Epithelial cell of prostate (primary cell): ENCODE results near the gene TCERG1.
A peak's percentile ranks its signal among the peaks of the same experiment; 100 is the strongest.
"Not testable (repeated sequence)": the region's sequence is repeated elsewhere in the genome, so short reads cannot be mapped to it uniquely, and the experiment has no call there.

Experiments
- DNase-seq: peaks from one replicate; pipeline ENCODE4 v3.0.0-alpha.2; 2011; ENCODE audit warnings: low read depth, low spot score
- H3K27ac ChIP-seq: fragments of 450-650 bp; 2 replicates; pipeline ENCODE4 v1.5.1; 2017; ENCODE audit warnings: mild to moderate bottlenecking

The TCERG1 gene

GRCh38 chr5:146515473-146516150, 68.5 kb downstream of the TCERG1 start:
- no peak for DNase-seq
- H3K27ac ChIP-seq: no peak overlapping the region

- no peak within 1 kb of the TSS for H3K27ac ChIP-seq
- DNase-seq: no peak
Measured at GRCh38 chr5:146516151-146516475, 69.0 kb downstream of the TCERG1 start, which contains the start of gene GPR151. TSS of gene GPR151 (minus strand) at chr5:146516190. CDS start at chr5:146516113, 77 bp downstream.

GRCh38 chr5:146519554-146519953, 72.4 kb downstream of the TCERG1 start:
- no peak overlapping the region for H3K27ac ChIP-seq
- DNase-seq: no peak

GRCh38 chr5:146520731-146521130, 73.6 kb downstream of the TCERG1 start:
- DNase-seq: no peak
- H3K27ac ChIP-seq: no peak overlapping the region

DNA sequence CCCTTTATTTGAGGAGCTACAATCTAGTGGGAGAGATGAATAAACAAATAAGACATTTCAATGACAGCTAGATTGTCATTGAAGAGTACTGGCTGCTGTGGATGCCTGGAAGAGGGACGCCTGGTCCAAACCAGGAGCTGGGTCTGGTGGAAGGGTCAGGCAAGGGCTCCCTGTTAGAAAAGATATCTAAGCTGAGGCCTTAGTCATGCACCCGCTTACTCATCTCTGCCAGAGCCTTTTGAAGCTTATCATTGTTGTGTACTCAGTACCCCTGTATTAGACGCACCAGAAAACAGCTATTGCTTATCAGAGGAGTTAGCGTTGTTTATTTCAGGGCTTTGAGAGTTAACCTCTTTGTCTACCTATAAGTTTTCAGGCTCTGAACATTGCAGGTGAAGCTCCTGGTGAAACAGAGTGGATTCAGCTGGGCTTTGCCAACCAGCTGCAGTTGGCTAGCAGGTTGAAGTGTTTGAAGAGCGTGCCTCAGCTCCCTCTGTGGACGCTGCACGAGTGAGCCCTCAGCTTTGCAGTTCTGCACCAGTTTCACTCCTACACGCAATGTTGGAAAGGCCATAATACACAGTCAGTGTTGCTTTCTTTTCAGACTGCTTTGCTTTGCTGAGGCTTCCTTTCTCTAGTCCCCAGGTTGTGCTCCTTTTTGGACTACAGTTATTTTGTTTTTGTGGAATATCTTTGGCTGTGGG, 74.4 kb downstream of the TCERG1 start:
- no peak for DNase-seq
- H3K27ac ChIP-seq: no peak overlapping the region

DNA sequence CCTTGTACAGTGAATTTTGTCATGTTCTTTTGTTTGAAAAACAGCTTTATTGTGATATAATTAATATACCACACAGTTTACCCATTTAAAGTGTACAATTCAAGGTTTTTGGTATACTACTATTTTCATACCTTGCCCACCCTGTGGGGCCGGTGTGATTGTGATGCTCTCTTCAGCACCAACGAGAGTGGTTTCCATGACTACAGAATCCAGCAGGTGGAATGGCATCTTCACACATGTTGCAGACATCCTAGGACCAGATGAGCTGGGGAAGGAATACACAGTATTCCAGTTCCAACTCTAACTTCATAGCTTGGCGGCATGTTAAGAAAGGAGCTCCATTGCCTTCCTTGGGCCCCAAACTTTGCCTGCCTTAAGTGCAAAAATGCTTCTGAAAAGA, 76.6 kb downstream of the TCERG1 start:
- H3K27ac ChIP-seq: no peak overlapping the region

DNA sequence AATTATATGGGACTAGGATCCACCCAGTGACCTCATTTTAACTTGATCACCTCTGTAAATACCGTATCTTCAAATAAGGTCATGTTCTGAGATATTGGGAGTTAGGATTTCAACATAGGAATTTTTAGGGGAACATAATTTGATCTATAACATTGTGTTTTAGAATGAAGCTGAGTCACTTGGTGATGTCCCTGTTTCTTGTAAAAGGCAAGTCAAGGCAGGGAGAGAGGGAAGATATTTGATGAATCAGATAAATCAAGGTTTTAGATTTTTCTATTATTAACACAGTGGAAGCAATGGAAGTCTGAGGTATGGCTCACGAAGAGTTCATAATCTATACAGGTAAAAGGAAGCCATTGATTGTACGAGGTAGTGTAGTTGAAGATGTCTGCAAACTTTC, 80.7 kb downstream of the TCERG1 start:
- H3K27ac ChIP-seq: no peak overlapping the region
- no peak for DNase-seq

More for the DNA sequence above, 76.6 kb downstream of the TCERG1 start:
- DNase-seq: no peak

DNA sequence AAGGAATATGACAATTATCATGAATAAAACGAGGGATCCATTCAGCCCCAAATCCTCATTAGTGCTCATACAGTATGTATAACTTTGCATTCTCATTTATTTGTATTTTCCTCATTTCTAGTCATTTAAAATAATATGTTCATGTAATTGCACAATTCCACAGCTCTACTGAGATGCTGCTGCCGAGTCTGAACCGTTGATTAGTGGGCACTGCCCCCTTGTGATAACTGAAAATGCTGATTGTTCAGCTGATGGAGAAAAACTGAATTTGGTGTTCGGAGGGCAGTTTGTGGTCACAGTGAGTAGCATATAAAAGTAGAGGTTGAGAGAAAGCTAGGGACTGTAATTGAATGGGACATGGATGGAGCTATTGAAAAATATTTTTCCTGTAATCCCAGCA, 81.1 kb downstream of the TCERG1 start:
- no peak for DNase-seq
- no peak overlapping the region for H3K27ac ChIP-seq

GRCh38 chr5:146529984-146530383, 82.9 kb downstream of the TCERG1 start:
- no peak for DNase-seq
- H3K27ac ChIP-seq: no peak overlapping the region

GRCh38 chr5:146533260-146533857, 86.2 kb downstream of the TCERG1 start:
- H3K27ac ChIP-seq: no peak overlapping the region
- DNase-seq: no peak

- no peak overlapping the region for H3K27ac ChIP-seq
- DNase-seq: no peak
Measured at GRCh38 chr5:146533882-146534281, 86.7 kb downstream of the TCERG1 start.

GRCh38 chr5:146538432-146538831, 91.3 kb downstream of the TCERG1 start:
- no peak for DNase-seq
- H3K27ac ChIP-seq: no peak overlapping the region

GRCh38 chr5:146539973-146540372, 92.8 kb downstream of the TCERG1 start:
- peak; percentile 54 for DNase-seq
- peak overlapping the region; percentile 72 for H3K27ac ChIP-seq

DNA sequence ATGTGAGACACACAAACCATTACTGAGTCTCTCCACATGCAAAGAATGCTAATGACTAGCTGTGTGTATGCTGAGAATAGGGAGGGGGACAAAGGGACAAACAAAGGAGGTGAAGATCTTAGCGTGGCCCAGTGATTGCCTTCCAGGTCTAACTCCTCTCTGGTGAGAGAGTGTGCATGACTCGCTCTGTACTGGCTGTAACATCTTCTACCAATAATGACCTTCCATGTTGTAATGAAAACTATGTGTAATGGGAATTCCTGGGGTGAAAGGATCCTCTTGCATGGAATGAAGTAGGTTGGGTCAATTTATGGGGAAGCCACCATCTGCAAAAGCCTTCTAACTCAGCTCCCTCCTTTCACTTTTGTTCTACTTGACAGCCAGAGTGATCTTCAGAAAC, 93.3 kb downstream of the TCERG1 start:
- DNase-seq: no peak
- peak overlapping the region; percentile 72 for H3K27ac ChIP-seq

DNA sequence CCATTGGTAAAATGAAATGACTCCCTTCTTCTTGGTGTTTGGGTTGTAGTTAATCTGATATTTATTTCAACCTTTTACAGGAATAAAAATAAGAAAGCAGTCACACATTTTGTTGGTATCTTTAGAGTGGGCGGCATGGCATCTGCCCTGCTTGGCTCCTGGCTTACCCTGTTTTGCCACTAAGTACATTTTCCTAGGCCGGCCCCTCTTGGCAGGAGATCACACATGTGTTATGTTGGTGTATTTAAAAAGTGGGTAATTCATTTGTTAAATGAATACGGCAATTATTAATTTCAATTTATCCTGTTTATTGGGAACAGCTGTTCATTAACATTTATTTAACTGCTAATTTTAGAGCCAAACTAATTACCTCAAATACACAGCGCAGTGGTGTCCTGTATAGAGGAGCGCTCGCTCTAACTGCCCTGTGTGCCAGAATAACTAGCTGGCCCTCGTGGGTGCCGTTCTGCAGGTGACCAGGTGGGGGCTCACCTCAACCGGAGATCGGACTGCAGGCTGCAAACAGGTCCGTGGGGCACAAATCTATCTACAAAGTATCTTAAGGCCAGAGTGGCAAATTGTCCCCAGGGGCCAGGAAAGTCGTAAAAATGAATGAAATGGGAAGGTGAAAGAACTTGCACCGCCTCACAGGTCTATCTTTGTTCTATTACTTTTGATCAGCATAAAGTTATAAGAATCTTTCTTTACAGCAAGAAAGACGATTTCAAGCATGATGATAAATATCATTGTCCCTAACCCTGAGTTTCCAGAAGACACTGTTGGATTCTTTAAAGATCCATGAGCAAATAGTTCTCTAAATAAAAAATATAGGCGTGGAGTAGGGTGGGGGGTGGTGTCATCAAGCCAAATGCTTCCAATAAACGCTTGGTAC, 95.1 kb downstream of the TCERG1 start:
- no peak for DNase-seq
- H3K27ac ChIP-seq: no peak overlapping the region

- DNase-seq: no peak
- no peak overlapping the region for H3K27ac ChIP-seq
Measured at GRCh38 chr5:146544232-146544631, 97.1 kb downstream of the TCERG1 start.

DNA sequence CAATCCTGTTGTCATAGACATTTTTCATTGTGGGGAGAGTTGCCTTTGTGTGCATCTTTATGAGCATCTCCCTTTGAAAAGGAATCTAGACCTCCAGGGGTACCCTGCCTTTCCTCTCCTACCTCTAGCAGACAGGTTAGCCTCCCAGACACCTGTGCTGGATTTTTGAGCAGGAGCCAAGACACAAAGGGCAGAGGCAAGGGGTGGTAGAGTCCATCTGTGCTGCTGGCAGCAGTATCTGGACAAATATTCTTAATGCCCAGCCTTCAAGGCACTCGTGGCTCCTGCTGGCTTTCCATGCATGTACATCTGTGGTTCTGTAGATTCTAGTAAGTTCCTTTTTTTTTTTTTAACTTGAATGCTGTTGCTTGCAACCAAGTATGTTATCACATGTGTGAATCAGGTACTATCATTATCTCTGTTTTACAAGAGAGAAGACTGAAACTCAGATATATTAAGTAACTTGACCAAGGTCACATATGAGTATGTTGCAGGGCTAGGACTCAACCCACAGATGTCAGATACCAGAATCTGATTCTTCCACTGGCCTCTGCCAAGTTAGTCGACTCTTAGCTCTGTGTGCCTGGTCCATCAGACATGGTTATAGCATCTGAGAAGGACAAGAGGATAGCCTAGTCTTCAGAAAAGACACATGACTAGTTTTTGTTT, 101.8 kb downstream of the TCERG1 start:
- DNase-seq: no peak

GRCh38 chr5:146549615-146550014, 102.5 kb downstream of the TCERG1 start:
- no peak for DNase-seq
- no peak overlapping the region for H3K27ac ChIP-seq

More for the DNA sequence above, 101.8 kb downstream of the TCERG1 start:
- no peak overlapping the region for H3K27ac ChIP-seq

- no peak overlapping the region for H3K27ac ChIP-seq
- DNase-seq: no peak
Measured at GRCh38 chr5:146553446-146553845, 106.3 kb downstream of the TCERG1 start.

GRCh38 chr5:146556884-146557283, 109.8 kb downstream of the TCERG1 start:
- H3K27ac ChIP-seq, DNase-seq: not testable (repeated sequence)
